Fibroblast of villous mesenchyme (primary cell): ENCODE measurements around the gene C17orf100. TPM values are rescaled to one million over a fixed set of nuclear protein-coding genes. Genes with fewer than 3 reads are reported as not detected.
A peak's percentile ranks its signal among the peaks of the same experiment; 100 is the strongest.

ENCODE experiments used
- DNase-seq: peaks from one replicate; pipeline ENCODE4 v3.0.0-alpha.2; 2010; ENCODE audit warnings: low read depth
- H3K4me3 ChIP-seq: 2 replicates; pipeline ENCODE4 v1.5.1; 2011; ENCODE audit warnings: low read depth, mild to moderate bottlenecking, low read length
- total RNA-seq: library from RNA; depleted of rRNA; stranded (reverse); fragments of >200 nt; gene quantifications from 2 replicates; pipeline ENCODE4 v1.2.3, GENCODE V29; 2012
- TF ChIP-seq, protein P1 (sequence below): IDR thresholded peaks from 2 replicates; pipeline ENCODE4 v1.5.1; 2012; ENCODE audit warnings: low read depth, mild to moderate bottlenecking, low read length; ENCODE audit not compliant: insufficient read depth

Gene C17orf100
- total RNA-seq, 1 donor = 0.43 TPM

DNA sequence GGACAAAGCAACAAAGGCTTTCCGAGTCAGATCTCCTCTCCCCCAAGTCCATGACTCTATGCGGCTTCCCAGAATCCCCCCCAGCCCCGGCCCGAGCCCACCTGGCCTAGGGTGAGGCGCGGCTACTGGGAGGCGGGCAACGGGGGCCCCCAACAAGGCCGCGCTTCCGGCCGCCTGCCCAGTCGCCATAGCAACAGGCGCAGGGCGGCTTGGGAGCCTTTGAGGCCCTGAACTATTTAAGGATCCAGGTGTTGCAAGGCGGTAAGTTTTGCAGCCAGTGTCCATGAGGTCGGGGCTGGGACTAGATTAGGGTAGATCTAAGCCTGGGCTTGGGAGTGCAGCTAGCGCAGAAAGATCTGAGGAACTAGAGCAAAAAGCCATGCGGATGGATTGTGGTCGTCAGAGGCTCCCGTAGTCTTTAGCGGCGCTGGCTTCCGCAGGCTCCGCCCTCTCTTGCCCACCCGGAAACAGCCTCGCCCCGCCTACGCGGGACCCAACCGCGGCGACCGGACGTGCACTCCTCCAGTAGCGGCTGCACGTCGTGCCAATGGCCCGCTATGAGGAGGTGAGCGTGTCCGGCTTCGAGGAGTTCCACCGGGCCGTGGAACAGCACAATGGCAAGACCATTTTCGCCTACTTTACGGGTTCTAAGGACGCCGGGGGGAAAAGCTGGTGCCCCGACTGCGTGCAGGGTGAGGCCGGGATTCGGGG lies 10.9 kb upstream of the C17orf100 start, which contains the start of the genes KIAA0753 and TXNDC17:
Gene KIAA0753 (minus strand): TSS at position 176 of the 711 bp plus-strand sequence. CDS start 5,608 bp downstream, outside the sequence.
Gene TXNDC17 (plus strand): TSS at position 525 of the 711 bp plus-strand sequence. CDS start 23 bp downstream, at position 548.
- peak; percentile 92 for DNase-seq
- TF ChIP-seq, protein P1, sequence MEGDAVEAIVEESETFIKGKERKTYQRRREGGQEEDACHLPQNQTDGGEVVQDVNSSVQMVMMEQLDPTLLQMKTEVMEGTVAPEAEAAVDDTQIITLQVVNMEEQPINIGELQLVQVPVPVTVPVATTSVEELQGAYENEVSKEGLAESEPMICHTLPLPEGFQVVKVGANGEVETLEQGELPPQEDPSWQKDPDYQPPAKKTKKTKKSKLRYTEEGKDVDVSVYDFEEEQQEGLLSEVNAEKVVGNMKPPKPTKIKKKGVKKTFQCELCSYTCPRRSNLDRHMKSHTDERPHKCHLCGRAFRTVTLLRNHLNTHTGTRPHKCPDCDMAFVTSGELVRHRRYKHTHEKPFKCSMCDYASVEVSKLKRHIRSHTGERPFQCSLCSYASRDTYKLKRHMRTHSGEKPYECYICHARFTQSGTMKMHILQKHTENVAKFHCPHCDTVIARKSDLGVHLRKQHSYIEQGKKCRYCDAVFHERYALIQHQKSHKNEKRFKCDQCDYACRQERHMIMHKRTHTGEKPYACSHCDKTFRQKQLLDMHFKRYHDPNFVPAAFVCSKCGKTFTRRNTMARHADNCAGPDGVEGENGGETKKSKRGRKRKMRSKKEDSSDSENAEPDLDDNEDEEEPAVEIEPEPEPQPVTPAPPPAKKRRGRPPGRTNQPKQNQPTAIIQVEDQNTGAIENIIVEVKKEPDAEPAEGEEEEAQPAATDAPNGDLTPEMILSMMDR = no peak
- peak within 1 kb of the TSS; percentile 99 for H3K4me3 ChIP-seq

DNA sequence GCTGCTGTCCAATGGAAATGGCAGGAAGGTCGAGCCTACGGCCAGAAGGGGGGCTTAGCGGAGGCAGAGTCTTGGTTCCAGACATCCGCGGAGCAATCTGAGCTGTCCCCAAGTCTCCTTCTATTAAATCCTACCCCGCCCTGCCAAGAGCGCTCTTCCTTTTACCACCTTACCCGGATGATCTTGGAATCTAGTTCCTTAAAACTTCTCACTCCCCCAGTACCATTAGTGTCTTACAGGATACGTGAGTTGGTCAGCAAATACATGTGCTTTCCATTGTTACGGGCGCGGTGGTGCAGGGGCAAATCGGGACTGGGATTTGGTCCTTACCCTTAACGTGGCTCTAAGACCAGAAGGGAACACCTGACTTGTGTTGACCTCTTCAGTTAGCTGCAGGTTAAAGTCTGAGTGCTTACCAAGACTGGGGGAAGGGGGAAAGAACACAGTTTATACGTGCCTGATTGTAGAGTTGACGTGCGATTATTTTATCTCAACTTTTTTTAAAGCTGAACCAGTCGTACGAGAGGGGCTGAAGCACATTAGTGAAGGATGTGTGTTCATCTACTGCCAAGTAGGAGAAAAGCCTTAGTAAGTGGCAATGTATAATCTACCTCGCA lies 10.2 kb upstream of the C17orf100 start:
- TF ChIP-seq, protein P1 = no peak
- peak overlapping the region; percentile 99 for H3K4me3 ChIP-seq
- no peak for DNase-seq

DNA sequence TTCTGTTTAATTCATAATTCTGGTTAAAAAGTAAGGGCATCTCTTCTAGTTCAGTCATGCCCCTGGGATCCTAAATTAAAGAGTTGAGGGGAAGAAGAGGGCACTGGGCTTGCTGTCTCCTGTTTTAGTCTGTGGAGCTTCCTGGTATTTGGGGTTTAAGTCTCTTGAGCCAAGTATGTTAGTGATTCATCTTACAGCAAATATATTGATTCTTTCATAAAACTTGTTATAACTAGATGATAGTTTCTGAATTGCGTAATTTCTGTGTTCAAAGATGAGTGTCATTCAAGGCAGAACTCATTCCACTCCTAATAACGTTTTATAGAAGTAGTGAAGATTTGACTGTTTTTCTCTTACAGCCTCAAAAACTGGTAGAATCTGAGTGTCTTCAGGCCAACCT lies 9.0 kb upstream of the C17orf100 start:
- TF ChIP-seq, protein P1 = no peak
- no peak for DNase-seq
- no peak overlapping the region for H3K4me3 ChIP-seq

DNA sequence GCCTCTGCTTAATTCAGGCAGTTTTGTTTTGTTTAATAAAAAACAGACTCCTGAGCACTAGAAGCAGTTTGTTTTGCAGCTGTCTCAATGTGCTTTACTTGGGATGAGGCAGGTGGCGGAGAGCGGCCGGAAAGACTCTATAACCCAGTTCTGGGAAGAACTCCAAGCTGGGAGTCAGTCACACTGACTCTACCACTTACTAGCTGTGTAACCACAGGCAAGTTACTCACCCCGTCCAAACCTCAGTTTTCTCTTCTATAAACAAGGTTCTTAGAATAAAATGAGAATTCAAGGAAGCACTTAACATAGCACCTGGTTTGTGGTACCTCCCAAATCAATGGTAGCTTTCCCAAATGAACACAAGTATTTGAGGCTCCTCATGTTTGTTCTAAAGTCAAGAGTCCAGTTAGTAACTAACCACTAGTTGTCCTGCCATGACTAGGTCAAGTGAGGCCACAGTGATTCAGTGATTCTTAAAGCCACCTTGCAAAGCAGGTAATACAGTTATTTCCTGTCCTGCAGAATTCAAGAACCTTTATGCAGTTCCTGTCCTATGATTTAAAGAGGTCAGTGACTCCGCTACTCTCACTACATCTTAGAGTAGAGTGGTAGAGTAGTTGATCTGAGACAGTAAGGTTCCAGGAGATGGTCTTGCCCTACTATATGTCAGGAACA lies 8.0 kb upstream of the C17orf100 start:
- H3K4me3 ChIP-seq = no peak overlapping the region
- TF ChIP-seq, protein P1 = no peak
- peak; percentile 81 for DNase-seq

DNA sequence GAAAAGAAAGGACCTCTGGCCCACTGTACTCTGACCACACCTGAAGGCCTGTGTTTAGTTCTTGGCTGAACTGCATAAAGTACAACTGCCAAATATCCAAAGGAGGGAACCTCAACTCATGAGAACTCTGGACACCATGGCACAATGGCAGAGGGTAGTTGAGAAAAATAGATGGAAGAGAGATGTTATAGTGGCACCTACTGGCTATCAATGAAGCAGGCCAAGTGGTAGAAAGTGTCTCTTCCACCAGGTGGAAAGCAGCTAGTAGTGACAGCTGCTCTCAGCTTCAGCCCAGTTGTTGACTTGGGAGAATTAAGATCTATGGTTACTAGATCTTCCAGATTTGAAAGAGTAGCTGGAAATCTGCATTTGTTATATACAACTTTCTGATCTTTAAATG lies 3.4 kb upstream of the C17orf100 start:
- no peak overlapping the region for H3K4me3 ChIP-seq
- no peak for DNase-seq
- TF ChIP-seq, protein P1 = peak; percentile 22

DNA sequence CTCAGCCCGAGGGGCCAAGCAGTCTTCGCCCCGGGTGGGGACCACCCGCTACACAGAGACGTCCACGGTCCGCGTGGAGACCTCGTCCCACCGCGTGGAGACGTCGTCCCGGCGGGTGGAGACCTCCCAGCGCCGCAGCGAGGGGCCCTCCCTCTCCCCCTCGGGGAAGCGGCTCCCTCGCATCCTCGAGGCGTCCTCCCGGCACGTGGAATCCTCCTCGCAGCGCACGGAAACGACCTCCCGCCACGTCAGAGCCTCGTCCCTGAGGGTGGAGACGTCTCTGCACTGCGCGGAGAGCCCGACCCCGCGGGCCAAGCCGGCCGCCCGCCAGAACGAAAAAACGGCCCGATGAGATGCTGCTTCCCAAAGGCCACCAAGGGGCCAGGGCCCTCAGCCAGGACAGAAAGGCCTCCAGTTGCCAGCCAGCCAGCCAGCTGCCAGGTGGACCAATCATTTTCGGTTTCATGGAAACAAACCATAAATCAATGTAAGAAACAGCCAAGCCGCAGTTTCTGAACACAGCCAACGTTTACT lies 424 bp downstream of the C17orf100 start:
- TF ChIP-seq, protein P1 = no peak
- H3K4me3 ChIP-seq = peak overlapping the region; percentile 83
- DNase-seq = peak; percentile 43
